ENCODE results near the gene RALGDS.

Gene RALGDS

GRCh38 chr9:133151041-133151440 lies 30.0 kb upstream of the RALGDS start:
- no peak for DNase-seq

GRCh38 chr9:133149130-133150015 lies 28.3 kb upstream of the RALGDS start:
- DNase-seq = peak; percentile 50 to 57

GRCh38 chr9:133148199-133149129 lies 27.4 kb upstream of the RALGDS start:
- peak; percentile 35 to 72 for DNase-seq

- DNase-seq = peak; percentile 48 to 52
Measured at GRCh38 chr9:133147412-133148198, 26.6 kb upstream of the RALGDS start.

- DNase-seq = no peak
Measured at GRCh38 chr9:133146746-133147411, 25.8 kb upstream of the RALGDS start.

GRCh38 chr9:133144904-133145851 lies 24.1 kb upstream of the RALGDS start:
- no peak for DNase-seq

- peak; percentile 45 to 84 for DNase-seq
Measured at GRCh38 chr9:133144142-133144903, 23.3 kb upstream of the RALGDS start.

GRCh38 chr9:133143639-133144141 lies 22.6 kb upstream of the RALGDS start:
- DNase-seq = no peak

- no peak for DNase-seq
Measured at GRCh38 chr9:133142684-133143622, 21.9 kb upstream of the RALGDS start.

GRCh38 chr9:133141833-133142595 lies 21.0 kb upstream of the RALGDS start:
- no peak for DNase-seq

- DNase-seq = no peak
Measured at GRCh38 chr9:133140606-133141005, 19.6 kb upstream of the RALGDS start.

GRCh38 chr9:133140174-133140505 lies 19.1 kb upstream of the RALGDS start:
- DNase-seq = no peak

- DNase-seq = no peak
Measured at GRCh38 chr9:133139246-133140173, 18.5 kb upstream of the RALGDS start.

GRCh38 chr9:133137451-133138231 lies 16.6 kb upstream of the RALGDS start:
- no peak for DNase-seq

- DNase-seq = no peak
Measured at GRCh38 chr9:133135146-133135745, 14.2 kb upstream of the RALGDS start.
